DND-41 (cell line): ENCODE measurements around the gene GPHN.

Experiments used
- EZH2 ChIP-seq: IDR thresholded peaks from 3 replicates; pipeline ENCODE4 v1.6.1; 2012; ENCODE audit warnings: borderline replicate concordance, low read depth, mild to moderate bottlenecking, moderate library complexity, low read length, inconsistent platforms; ENCODE audit not compliant: severe bottlenecking
- TF ChIP-seq, protein P1 (sequence below): IDR thresholded peaks from 2 replicates; pipeline ENCODE4 v1.5.1; 2012; ENCODE audit warnings: borderline replicate concordance, low read length, moderate library complexity, mild to moderate bottlenecking; ENCODE audit not compliant: poor library complexity, severe bottlenecking; ENCODE audit errors: extremely low read depth

DNA sequence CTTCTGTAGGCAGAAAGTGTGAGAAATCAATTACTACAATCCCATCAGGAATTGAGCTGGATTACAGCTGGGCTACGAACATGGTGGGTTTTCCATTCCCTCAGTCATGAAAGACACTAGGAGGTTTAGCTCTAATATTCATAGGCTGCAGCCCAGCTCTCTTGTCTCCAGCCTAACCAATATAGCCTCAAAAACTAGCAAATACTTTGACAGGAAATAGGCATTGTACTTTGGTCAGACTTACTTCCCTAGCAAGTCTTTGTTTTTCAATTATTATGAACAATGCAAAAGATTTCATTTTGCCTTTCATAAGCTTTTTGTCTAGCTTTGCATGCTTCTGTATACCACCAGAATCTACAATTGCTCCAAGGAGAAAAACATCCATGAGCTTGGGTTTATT lies 296.2 kb downstream of the GPHN start:
- TF ChIP-seq, protein P1, sequence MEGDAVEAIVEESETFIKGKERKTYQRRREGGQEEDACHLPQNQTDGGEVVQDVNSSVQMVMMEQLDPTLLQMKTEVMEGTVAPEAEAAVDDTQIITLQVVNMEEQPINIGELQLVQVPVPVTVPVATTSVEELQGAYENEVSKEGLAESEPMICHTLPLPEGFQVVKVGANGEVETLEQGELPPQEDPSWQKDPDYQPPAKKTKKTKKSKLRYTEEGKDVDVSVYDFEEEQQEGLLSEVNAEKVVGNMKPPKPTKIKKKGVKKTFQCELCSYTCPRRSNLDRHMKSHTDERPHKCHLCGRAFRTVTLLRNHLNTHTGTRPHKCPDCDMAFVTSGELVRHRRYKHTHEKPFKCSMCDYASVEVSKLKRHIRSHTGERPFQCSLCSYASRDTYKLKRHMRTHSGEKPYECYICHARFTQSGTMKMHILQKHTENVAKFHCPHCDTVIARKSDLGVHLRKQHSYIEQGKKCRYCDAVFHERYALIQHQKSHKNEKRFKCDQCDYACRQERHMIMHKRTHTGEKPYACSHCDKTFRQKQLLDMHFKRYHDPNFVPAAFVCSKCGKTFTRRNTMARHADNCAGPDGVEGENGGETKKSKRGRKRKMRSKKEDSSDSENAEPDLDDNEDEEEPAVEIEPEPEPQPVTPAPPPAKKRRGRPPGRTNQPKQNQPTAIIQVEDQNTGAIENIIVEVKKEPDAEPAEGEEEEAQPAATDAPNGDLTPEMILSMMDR = no peak
- no peak for TF ChIP-seq EZH2
